Measurements from ENCODE around the gene NCEH1.

GRCh38 chr3:172659246-172660002 lies 51.4 kb downstream of the NCEH1 start:
- TF ChIP-seq CTCF (IDR thresholded peaks at IDR 0.05 in 8 of 11, conservative IDR thresholded peaks at IDR 0.05 in 3 of 11) (no peak), POLR2AphosphoS5 (IDR thresholded peaks at IDR 0.05) (no peak)

Data from spleen (tissue), 7 donors.